Daoy (cell line): Measurements from ENCODE around the gene SUOX. TPM values are rescaled to one million over a fixed set of nuclear protein-coding genes. Genes with fewer than 3 reads are reported as not detected.
A peak's percentile ranks its signal among the peaks of the same experiment; 100 is the strongest.
"Not testable (repeated sequence)": the region's sequence is repeated elsewhere in the genome, so short reads cannot be mapped to it uniquely, and the experiment has no call there.

Experiments used
- DNase-seq: peaks from one replicate; pipeline ENCODE4 v3.0.0-alpha.2; 2015; ENCODE audit warnings: low read depth
- total RNA-seq: library from RNA; depleted of rRNA; stranded (reverse); fragments of >200 nt; shearing (Covaris generic); gene quantifications from 2 replicates; pipeline ENCODE4 v1.2.3, GENCODE V29; 2014

Gene SUOX
- total RNA-seq, 1 experiment from 2014 or later, result 13.1 TPM

- DNase-seq, result no peak
These were observed 13.7 kb upstream of the SUOX start for GRCh38 chr12:55983232-55983842.

GRCh38 chr12:55984861-55985260, 12.2 kb upstream of the SUOX start:
- no peak for DNase-seq

DNA sequence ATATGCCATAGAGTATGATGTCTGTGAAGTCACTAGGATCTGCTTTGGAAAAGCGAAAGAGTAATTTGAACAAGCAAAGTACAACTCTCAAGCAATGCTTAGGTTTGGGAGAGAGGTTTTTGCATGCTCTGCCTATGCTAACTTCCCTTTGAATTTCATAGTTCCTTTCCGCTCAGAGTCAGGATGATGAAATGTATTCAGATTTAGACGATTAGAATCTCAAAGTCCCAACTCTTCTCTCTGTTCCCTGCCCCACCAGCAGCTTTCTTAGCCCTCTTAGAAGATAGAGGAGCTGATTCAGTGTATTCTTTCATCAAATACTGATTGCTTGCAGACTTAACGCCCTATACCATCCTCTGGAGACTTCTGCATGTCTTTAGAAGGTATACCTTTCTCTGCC, 11.7 kb upstream of the SUOX start:
- DNase-seq, result no peak

- not testable (repeated sequence) for DNase-seq
These were observed 11.1 kb upstream of the SUOX start for GRCh38 chr12:55985976-55986375.

DNA sequence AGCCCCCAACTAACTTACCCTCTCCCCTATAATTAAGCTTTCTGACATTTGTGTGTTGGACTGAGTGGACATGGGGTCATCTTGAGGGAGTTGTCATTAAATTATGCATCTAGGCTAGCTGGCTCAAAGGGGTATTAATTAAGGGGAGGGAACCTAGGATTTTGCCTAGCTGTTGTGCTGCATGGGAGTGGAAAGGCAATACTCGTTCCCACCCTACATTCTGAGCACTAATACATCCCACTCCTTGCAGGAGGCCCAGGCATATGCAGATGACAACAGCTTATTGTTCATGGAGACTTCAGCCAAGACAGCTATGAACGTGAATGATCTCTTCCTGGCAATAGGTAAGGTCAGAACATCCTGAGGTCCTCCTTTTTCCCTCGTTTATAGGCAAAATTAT, 6.0 kb upstream of the SUOX start:
- no peak for DNase-seq

- DNase-seq, result no peak
These were observed 3.7 kb upstream of the SUOX start for GRCh38 chr12:55993230-55993853.

DNA sequence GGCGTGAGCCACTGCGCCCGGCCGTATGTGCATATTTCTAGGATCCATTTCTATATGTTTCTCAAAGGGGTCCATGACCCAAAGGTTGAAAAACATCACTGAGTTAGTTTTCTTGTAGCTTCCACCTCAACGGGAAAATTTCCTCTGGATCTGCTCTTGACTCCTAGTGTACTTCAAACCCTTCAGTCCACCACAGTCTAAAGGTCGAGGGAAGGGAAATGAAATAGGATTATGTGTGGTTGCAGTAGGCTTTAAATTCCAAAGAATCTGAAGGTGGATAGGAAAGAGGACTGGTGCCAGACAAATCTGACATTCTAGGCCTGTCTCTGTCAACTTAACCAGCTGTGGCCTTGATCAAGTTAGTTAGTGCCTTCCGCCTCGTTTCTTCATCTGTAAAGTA, 1.7 kb upstream of the SUOX start:
- DNase-seq, result no peak

- DNase-seq, result peak; percentile 61
These were observed 818 bp upstream of the SUOX start for GRCh38 chr12:55996201-55996714.

DNA sequence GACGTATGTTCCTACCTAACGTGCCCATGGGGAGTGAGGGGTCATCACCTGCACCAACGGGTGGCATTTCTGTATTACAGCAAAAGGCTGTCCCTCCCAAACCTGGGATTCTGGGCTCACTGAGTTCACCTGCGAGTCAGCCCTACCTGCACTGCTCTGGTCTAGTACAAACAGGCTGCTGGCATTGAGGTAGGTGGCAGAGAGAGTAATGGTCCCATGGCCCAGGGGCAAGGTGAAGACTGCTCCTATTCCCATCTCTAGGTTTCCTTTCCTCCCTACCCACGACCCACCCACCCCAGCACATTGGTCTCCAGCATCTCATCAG, 421 bp downstream of the SUOX start:
- no peak for DNase-seq

DNA sequence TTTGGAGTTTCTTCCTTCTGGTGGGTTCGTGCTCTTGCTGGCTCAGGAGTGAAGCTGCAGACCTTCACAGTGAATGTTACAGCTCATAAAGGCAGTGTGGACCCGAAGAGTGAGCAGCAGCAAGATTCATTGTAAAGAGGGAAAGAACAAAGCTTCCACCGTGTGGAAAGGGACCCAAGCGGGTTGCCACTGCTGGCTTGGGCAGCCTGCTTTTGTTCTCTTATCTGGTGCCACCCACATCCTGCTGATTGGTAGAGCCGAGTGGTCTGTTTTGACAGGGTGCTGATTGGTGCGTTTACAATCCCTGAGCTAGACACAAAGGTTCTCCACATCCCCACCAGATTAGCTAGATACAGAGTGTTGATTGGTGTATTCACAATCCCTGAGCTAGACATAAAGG, 2.4 kb downstream of the SUOX start:
- DNase-seq, result not testable (repeated sequence)

GRCh38 chr12:55999999-56000540, 3.0 kb downstream of the SUOX start:
- not testable (repeated sequence) for DNase-seq

DNA sequence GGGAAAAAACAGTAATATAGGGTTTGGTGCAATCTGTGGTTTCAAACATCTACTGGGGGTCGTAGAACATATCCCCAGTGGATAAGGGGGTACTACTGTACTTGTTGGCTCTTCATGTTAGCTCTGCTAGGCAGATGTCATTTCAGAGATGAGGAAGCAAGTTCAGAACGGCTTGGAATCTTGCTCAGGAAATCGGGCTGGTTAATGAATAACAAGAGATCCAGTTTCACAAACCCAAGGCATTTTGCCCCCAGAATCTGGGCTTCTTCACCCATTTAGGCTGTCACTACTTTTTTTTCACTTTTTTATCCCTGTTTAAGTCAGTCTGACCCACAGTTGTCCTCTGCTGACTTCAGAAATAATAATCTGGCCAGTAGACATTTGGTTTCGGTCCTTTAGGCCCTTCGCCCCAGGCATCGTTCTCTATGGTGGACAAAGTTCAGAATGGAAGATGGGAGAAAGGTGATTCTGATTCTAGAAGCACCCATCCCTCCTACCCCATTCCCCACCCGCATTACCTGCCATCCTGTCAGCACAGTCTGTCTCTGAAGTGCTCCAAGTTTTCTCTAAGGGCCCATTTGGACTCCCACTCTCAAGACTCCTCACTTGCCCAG, 4.5 kb downstream of the SUOX start:
- no peak for DNase-seq

DNA sequence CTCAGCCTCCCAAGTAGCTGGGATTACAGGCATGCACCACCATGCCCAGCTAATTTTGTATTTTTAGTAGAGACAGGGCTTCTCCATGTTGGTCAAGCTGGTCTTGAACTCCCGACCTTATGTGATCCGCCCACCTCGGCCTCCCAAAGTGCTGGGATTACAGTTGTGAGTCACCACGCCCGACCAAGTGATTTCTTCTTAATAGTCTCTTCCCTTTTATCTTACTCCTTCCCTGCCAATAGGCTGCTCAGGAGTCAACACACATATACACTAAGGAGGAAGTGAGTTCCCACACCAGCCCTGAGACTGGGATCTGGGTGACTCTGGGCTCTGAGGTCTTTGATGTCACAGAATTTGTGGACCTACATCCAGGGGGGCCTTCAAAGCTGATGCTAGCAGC, 6.3 kb downstream of the SUOX start:
- DNase-seq, result not testable (repeated sequence)

GRCh38 chr12:56004211-56004610, 7.1 kb downstream of the SUOX start:
- no peak for DNase-seq

GRCh38 chr12:56007564-56008559, 10.8 kb downstream of the SUOX start:
- peak; percentile 46 for DNase-seq

DNA sequence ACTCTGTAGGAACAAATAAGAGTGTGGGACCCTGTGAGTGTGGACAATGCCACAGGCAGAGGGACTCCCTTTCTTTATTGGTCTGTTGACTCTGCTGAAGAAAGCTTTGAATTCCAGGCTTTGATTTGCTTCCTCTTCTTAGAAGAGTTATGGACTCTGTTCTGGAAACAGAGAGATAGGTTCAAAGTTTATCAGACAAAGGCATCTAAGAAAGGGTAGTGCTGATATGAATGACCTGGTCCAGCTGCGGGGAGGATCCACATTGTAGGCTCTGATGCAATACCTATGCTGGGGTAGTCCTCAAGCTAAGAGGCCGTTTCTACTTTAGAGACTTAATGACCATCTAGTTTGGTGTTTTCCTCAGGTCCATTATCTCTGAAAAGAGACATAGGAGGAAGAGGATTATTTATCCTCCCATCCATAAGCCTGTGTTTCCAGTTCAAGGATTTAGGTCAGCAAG, 13.1 kb downstream of the SUOX start:
- DNase-seq, result no peak

GRCh38 chr12:56011509-56012090, 14.5 kb downstream of the SUOX start:
- DNase-seq, result no peak

DNA sequence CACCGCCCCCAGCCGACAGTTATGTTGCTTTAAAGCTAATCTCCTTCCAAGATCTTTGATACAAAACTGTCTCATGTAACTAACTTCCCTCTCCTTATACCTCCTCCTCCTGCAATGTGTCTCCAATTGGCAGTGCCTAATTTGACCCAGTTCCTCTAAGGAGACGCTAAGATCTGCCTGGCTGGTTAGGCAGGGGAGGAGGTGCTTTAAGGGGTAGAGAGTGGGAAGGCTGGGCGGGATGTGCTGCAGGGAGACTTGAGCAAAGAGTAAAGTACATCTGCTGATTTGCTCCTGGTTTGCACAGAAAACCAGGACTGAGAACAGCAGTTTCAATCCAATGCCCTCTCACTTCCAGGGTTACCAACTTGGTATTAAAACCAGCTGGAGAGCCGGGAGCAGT, 16.4 kb downstream of the SUOX start:
- no peak for DNase-seq

- no peak for DNase-seq
These were observed 17.1 kb downstream of the SUOX start for GRCh38 chr12:56014205-56014604.

GRCh38 chr12:56017181-56017580, 20.1 kb downstream of the SUOX start:
- no peak for DNase-seq

DNA sequence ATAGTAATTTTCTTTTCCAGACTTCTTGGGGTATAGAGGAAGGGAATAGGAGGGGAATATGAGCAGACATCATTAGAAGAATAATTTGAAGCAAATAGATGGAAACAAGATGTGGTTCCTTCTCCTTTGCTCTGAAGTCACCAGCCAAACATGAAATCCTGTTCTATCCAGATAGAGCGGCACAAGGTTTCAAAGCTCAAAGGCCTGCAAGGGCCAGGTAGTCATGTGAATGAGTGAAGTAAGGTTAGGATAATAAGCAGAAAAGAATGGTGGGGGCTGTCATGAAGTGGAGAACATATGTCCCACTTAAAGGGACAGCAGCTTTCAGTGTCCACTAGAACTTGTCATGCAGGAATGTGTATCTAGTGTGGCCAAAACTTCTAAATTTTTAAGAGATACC, 21.3 kb downstream of the SUOX start:
- DNase-seq, result no peak
